Erythroblast (primary cell): Measurements from ENCODE around the gene SYNM.

Experiments
- GATA1 ChIP-seq: IDR thresholded peaks from 2 replicates; pipeline ENCODE4 v1.6.1; 2011; ENCODE audit warnings: low read depth, mild to moderate bottlenecking, control low read depth, low read length, moderate library complexity
- POLR2A ChIP-seq: IDR thresholded peaks from 2 replicates; pipeline ENCODE4 v1.6.1; 2011; ENCODE audit warnings: mild to moderate bottlenecking, low read length

DNA sequence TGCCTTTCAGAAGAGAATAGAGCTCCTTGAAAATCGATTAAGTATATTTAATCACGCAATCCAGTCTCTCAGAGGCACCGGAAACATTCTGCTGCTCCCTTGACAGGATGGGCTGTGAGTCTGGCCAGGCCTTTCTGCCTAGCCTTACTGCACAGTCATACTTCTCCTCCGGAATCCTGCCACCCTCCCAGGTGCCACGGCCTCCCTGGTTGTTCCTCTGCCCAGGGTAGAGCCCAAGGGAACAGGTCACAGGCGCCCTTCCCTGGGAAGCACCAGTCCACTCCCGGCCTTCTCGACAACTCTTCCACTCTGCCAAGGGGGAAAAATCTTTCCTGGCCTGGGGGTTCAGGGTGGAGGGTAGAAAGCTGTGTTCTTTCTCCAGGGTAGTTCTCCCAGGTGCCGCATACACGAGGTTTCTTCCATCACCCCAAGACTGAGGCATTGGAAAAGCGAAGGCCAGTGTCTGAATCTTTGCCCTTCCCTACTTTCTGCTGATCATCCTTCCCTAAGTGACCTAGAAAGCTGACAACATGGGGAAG is 17.4 kb upstream of the SYNM start:
- TF ChIP-seq POLR2A (no peak), GATA1 (no peak)
